Activated CD4-positive, alpha-beta T cell treated with anti-CD3 and anti-CD28 coated beads for 48 hours (primary cell): ENCODE results near the gene IGSF1.
"Not testable (repeated sequence)": the region's sequence is repeated elsewhere in the genome, so short reads cannot be mapped to it uniquely, and the experiment has no call there.

Source experiments
- DNase-seq: peaks from one replicate; pipeline ENCODE4 v3.0.0-alpha.2; 2020

IGSF1 gene

GRCh38 chrX:131264665-131265064 is 24.4 kb downstream of the IGSF1 start:
- no peak for DNase-seq

- no peak for DNase-seq
These were observed 25.1 kb downstream of the IGSF1 start for GRCh38 chrX:131264053-131264452.

DNA sequence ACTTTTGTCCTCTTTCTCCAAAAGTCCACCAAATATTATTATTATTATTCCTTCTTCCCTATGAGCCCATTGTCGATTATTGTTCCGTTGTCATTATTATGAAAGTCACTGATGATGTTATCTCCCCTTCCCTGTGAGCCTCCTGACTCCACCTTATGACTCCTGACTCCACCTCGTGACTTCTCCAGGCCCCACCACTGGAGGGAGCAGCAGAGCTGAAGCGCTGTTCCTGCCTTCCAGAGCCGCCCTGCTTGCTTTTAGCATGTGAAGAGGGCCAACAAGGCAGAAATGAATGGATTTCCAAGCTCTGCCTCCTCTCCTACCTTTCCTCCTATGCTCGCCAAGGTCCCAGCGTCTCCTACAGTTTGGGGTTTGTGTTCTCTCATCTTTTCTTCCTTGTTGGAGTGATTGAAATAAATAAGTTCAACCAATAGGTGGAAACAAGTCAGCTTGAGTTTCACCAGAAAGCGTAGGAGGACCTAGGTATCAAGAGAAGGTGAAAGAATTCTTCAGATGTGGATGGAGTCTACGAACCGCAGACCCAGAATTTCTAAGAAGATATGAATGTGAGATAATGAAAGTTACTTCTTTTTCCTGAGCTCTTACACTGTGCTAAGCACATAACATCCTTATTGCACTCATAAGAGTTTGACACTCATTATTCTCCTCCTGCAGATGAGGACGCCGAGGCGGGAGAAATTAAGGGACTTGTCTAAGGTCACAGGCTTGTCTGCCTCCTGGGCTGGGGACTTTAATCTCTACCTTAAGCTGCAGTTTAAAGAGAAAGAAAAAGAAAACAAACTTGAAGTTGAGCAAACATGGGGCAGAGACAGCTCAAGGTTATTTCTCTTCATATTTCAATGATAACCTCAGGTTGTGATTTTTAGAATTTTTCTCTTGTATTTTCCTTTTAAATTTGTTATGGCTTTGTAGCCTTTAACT is 26.1 kb downstream of the IGSF1 start:
- DNase-seq = peak; percentile 29

- DNase-seq = no peak
These were observed 26.9 kb downstream of the IGSF1 start for GRCh38 chrX:131262200-131262599.

GRCh38 chrX:131257367-131257766 is 31.7 kb downstream of the IGSF1 start:
- no peak for DNase-seq

- DNase-seq = not testable (repeated sequence)
These were observed 37.9 kb downstream of the IGSF1 start for GRCh38 chrX:131250984-131251738.

DNA sequence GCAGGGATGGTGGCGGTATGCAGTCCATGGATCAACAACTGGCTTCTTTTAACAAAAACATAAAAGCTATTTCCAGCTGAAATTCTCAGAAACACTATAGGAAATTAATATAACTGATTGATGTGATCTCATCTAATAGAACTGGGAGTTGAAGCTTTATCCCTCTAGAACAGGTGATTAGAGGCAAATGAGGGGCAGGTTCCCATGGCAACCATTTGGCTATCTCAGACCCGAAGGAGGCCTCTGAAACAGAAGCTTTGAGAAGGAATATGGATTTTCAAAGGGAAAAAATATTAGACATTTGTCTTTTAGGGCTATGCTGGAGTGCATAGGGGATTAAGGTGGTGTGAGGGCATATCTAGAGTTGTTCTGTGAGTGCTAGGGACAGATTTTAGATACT is 50.0 kb downstream of the IGSF1 start:
- no peak for DNase-seq

DNA sequence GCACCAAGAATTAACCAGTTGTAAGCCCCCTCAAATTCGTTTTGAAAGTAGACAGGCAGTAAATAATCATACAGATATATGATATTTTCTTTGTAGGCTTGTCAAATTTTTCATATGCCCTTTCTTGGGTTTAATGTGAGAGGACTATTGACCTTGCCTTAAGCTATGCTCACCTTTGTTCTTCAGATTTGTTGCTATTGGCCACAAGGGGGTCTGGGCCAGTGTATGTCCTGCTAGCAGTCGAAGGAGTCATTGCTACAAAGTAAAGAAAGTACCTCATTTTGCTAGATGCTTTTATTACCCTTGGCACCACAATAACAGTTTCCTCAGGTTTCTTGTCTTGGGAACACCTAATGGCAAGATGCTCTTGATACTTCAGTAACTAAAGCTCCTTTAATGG is 51.7 kb downstream of the IGSF1 start:
- no peak for DNase-seq

DNA sequence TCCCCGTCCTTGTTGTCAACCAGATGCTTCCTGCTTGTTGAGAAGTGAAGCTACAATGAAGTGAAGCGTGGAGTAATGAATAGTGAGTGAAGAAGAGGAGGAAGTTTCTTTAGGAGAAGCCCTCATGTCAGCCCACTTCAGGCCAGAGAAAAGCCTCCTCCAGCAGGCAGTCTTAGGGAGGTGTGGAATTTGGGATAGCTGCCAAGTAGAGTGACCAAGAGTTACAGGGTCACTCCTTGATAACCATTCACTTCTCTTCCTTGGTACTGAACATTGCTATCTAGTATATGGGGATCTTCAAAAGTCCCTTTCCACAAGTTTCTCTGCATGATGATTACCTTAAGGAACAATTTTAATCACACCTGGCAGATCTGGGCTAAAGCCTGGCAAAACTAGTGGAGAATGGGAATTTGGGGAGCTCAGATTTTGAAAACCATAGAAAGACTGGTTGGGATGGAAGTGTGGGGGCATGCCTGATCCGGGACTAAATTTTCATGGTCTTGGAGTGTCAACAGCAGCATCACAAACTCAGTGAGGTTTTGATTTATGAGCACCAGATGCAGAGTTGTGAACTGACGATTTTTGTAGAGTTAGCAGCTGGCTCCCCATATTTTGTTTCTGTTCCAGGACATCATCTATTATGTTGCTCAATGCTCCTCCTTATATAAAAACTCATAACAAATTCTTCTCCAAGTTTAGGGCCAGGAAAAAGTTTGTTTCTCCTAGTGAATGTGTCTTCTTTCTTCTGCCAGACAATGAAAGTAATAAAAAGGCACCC is 53.1 kb downstream of the IGSF1 start:
- no peak for DNase-seq

GRCh38 chrX:131227608-131228007 is 61.5 kb downstream of the IGSF1 start:
- no peak for DNase-seq

- DNase-seq = no peak
These were observed 62.5 kb downstream of the IGSF1 start for GRCh38 chrX:131226591-131226990.

DNA sequence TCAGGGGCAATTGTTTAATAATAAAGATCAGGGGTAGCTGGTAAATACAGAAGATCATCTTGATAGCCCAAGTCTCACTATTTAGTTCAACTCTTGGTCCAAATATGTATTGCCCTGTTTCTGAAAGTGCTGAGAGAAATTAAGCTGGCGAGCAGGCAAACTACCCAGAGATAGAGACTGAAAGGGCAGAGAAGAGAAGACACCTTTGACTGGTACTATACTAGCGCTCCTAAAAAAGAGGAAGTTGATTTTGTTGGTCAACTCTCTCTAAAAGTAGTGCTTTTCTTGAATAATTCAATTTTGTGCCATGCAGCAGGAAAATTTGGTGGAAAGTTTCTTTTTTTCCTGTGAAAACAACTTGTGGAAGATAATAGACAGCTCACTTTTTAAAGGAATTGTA is 64.0 kb downstream of the IGSF1 start:
- DNase-seq = no peak
